DND-41 (cell line): ENCODE results near the gene SUMF1.

Source experiments
- EZH2 ChIP-seq: IDR thresholded peaks from 3 replicates; pipeline ENCODE4 v1.6.1; 2012; ENCODE audit warnings: borderline replicate concordance, low read depth, mild to moderate bottlenecking, moderate library complexity, low read length, inconsistent platforms; ENCODE audit not compliant: severe bottlenecking
- TF ChIP-seq, protein P1 (sequence below): IDR thresholded peaks from 2 replicates; pipeline ENCODE4 v1.5.1; 2012; ENCODE audit warnings: borderline replicate concordance, low read length, moderate library complexity, mild to moderate bottlenecking; ENCODE audit not compliant: poor library complexity, severe bottlenecking; ENCODE audit errors: extremely low read depth

- TF ChIP-seq, protein P1, sequence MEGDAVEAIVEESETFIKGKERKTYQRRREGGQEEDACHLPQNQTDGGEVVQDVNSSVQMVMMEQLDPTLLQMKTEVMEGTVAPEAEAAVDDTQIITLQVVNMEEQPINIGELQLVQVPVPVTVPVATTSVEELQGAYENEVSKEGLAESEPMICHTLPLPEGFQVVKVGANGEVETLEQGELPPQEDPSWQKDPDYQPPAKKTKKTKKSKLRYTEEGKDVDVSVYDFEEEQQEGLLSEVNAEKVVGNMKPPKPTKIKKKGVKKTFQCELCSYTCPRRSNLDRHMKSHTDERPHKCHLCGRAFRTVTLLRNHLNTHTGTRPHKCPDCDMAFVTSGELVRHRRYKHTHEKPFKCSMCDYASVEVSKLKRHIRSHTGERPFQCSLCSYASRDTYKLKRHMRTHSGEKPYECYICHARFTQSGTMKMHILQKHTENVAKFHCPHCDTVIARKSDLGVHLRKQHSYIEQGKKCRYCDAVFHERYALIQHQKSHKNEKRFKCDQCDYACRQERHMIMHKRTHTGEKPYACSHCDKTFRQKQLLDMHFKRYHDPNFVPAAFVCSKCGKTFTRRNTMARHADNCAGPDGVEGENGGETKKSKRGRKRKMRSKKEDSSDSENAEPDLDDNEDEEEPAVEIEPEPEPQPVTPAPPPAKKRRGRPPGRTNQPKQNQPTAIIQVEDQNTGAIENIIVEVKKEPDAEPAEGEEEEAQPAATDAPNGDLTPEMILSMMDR, result peak; percentile 20
- TF ChIP-seq EZH2, result no peak
Measured at GRCh38 chr3:4334548-4334947, 132.5 kb downstream of the SUMF1 start.
